NOMO-1 treated with DMSO at 0.1 percent for 48 hours (cell line): ENCODE measurements around the gene TIGD2.
"Not testable (repeated sequence)": the region's sequence is repeated elsewhere in the genome, so short reads cannot be mapped to it uniquely, and the experiment has no call there.

Experiments used
- DNase-seq: peaks from one replicate; lab custom pipeline; 2025; ENCODE audit not compliant: unreplicated experiment; lab: John Stamatoyannopoulos, UW

TIGD2 gene

DNA sequence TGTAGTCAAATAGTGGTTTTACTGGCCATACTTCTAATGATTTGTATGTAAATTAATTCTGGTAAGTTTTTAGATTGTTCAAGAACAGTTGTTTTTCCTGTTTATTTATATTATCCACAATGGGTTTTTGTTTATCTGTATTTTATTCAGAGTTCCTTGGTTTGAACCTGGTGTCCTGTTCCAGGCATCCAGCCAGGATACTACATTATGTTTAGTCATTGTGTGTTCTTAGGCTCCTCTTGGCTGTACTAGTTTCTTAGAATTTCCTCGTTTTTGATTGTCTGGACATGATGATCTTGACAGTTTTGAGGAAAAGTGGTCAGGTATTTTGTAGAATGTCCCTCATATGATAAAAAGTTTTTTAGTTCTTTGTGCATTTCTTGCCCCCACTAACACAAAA, 7.8 kb downstream of the TIGD2 start:
- no peak for DNase-seq

DNA sequence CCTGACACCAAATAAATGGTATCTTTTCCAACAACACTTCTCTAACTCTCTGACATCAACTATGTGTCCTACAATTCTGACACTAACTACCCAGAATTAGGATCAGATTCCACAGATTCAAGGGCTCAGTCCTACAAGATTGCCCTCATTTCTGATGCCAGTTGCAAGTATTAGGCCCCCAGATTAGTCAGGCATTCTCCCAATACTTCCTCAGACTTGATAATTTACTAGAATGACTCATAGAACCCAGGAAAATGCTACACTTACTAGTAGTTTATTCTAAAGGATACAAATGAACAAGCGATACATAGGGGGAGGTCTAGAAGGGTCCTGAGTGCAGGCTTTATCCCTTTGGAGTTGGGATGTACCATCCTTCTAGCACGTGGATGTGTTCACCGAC, 8.5 kb downstream of the TIGD2 start:
- DNase-seq = no peak

DNA sequence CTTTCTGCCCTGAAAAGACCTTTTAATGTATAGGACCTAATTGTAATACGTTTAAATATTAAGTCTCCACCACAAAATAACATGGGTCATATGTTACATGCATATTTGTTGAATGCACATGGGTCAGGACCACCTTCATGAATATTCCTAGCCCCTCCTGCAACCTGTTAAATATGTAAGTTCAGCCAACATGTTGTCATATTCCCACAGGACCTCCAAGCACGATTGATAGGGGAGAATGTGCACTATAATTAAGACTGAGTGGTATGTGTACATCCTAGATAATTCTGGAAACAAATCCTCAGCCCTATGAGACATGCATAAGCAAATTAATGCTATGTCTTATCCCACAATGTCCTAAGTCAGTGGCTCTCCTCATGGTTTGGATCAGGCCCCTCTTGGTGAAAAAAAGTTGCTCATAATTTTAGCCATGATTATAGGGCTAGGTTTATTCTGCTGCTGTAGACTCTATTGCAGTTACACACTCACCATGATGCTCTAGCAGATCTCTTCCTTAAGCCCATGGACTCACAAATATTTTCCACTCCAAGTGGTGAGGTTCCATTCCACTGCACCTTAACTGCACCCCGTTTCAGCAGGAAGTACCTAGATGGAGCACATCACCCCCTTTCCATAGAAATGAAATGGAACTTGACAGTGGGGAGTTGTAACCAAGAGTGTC, 10.2 kb downstream of the TIGD2 start:
- DNase-seq = no peak

DNA sequence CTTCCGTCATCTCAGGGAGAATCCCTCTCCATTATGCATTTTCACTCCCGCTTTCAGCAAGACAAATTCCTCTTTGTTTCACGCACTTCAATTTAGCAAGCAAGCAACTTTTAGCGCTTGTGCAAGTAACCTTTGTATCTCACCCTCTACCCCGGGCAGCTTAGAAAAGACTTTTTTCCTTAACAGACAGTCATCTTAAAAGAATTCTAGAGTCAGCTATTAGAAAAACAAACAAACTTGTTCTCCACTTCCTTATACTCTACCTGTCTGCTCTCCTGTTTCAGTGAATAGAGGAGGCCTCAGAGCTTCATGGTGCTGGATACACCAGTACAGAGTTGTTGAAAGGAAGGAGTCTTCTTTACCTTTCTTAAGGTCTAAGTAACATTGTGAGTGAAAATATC, 12.1 kb downstream of the TIGD2 start:
- DNase-seq = no peak

DNA sequence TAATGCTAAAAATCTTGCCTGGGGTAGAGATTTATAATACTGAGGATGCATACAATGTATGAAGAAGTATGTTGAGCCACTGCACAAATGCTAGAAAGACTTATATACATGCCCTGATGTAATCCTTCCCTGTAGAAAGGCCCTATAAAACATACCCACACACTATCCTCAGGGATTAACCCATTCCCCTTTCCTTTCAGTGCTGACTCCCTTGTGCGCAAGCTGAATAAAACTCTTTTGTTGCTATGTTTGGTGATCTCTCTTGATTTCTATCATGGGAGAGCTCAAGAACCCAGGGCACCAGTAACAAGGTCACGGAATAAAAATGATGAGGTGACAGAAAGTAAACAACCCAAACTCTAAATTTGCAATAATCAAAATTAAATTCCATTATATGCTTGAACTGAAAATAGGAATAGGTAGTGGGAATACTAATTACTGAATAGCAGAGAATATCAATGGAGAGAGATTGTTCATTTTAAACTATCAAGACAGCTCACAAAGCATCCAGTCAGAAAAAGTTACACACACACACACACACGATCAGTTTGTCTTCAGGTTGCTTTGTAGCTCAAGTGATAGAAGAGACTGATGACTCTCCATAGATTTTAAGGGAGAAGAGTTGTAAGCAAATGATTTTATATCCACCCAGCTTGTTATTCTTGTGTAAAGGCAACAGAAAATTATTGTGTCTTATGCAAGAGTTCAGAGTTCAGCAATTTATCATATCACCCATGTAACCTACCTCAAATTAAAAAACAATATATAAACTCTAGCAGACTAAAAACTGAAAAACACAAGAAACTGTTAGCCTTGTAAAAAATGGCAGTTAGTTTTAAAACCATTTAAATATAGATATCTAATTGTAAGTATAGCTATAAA, 14.8 kb downstream of the TIGD2 start:
- no peak for DNase-seq

DNA sequence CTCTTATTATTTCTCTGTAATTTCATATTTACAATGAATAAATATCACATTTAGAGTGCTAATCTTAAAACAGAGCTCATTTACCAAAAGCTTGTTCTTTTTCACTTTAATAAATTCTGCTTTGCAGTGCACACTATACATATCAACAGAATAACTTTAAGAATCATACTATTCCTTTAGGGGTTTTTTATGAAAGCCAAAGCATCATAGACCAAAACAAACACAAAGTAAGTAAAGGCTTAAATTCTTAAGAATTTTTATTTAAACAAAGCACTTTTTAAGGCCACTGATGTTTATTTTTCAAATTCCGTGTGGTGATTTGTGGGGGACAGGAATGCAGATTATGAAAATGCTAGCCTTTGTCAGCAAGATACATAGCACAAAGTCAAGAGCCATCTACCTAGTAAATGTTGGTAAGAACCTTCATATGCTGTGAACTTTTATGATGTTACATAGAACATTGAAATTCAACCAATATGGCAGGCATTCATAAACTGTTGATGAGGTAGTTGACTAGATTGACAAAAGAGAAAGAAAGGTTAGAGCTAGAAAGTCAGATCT, 17.8 kb downstream of the TIGD2 start:
- no peak for DNase-seq

DNA sequence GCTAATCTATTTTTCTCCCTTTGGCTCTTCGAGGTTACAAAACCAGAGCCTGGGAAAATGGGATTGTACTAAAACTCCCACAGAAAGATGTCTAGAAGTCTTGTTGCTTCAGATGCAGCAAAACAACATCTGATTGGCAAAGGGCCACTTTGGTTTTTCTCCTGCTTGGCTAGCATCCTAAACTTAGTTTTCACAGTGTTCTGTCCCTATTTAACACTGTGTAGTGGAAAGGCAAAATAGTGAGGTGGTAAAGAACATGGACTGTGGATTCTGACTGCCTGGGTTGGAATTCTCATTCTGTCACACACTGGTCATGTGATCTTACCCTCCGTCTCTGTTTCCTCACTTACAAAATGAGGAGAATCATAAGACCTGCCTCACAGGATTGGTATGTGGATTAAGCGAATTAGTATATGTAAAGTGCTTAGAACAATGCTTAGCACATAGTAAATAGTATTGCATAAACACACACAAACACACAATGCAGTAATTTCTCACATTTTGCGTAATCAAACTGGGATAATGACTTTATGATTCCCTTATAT, 23.5 kb downstream of the TIGD2 start:
- DNase-seq = no peak

DNA sequence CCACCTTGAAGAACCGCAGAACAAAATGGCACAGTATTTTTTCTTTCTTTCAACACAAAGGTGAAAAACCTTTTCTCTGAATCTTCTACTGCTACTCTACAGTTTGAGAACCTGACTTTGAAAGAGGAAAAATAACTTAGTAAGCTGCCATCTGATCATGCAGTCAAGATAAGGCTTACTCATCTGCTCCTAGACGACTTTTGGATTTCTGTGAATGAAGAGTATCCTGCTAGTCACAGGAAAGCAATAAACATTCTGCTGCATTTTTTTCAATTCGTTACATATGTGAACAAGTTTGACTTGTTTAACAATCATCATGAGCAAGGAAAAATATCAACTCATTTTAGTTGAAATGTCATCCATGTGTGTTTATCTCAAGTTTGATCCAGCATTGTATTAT, 25.2 kb downstream of the TIGD2 start:
- DNase-seq = no peak

DNA sequence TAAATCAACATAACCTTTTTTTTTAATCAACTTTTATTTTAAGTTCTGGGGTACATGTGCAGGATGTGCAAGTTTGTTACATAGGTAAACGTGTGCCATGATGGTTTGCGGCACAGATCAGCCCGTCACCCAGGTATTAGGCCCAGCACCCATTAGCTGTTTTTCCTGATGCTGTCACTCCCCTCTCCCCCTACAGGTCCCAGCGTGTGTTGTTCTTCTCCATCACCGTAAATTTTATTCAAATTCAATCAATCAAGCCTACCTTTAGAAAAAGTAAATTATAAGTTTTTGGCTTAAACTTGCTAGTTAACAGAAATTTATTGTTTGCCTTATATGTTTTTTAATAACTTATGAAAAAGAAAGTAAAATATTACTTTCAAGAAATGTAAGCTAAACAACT, 25.9 kb downstream of the TIGD2 start:
- no peak for DNase-seq

DNA sequence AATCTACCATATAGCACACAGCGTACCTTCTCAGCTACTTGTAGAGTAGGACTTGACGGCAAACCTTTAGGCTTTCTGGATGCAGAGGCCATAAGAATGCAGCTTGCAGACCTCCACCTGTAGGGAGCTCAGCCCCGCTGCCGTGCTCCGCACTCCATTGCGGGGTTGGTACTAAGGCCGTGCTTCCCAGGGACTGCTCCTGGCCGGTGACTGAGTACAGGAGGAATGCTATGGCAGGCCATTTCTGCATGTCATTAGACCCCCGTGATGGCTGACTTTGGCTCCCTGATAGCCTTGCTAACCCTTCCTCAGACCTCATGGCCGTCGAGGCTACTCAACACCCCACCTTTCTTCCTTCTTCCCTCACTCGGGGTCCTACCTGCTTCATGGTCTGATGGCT, 26.4 kb downstream of the TIGD2 start:
- no peak for DNase-seq

DNA sequence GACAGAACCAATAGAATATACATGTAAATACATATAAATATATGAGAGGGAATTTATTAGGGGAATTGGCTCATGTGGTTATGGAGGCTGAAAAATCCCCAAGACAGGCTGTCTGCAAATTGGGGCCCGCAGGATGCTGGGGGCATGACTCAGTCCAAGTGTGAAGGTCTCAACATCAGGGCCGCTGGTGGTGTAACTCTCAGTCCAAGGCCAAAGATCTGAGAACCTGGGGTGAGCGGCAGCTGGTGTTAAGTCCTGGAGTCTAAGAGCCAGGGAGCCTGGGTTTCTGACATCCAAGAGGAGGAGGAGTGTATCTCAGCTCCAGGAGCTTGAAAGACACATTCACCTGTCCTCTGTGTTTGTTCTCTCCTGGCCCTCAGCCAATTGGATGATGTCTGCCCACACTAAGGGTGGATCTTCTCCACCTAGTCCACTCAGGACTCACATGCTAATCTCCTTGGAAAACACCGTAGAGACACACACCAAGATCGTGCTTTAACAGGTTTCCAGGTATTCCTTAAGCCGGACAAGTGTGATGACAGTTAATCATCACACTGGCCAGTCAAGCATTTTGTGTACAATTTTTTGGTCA, 28.9 kb downstream of the TIGD2 start:
- no peak for DNase-seq

DNA sequence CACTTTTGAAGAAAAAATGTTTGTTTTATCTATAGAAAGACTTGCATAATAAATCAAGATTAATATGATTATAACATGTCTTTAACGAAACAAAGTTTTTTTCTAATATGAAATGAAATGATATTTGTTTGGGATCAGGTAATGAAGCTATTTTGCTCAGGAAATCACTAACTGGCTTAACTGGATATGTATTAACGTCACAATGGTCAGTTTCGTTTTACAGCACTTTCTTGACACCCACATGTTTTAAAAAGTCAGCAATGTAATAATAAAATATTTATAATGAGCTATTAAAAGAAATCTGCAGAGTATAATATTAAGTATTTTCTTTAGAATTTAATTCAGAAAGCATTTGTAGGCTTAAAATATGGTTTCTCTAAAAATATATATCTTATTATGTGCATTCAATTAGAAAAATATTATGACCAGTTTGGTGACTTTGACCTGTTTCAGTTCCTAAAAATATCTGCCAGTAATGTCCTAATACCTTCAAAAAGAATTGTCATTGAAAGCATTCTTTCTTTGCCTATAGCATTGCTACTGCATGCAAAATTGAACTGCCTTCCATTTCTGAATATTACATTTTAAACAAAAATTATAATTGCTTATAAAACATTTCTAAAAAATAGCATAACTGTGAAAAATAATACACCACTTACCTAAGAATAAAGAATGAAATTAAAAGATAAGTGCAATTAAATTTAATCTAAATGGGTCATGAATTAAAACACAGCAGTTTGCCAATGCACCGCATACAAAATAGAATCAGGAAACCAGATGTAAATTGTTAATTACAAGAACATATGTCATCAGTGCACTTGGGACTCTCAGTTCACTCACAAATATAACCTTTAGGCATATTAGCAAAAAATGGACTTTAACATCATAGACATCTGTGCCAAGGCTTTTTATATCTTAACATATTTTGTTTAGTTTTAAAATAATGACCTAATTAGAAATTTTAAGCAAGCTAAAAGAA, 31.6 kb downstream of the TIGD2 start:
- no peak for DNase-seq

DNA sequence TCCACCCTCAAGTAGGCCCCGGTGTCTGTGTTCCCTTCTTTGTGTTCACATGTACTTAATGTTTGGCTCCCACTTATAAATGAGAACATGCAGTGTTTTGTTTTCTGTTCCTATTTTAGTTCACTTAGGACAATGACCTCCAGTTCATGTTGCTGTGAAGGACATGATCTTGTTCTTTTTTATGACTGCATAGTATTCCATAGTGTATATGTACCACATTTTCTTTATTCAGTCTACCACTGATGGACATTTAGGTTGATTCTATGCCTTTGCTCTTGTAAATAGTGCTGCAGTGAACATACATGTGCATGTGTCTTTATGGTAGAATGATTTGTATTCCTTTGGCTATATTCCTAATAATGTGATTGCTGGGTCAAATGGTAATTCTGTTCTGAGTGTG, 33.3 kb downstream of the TIGD2 start:
- not testable (repeated sequence) for DNase-seq

DNA sequence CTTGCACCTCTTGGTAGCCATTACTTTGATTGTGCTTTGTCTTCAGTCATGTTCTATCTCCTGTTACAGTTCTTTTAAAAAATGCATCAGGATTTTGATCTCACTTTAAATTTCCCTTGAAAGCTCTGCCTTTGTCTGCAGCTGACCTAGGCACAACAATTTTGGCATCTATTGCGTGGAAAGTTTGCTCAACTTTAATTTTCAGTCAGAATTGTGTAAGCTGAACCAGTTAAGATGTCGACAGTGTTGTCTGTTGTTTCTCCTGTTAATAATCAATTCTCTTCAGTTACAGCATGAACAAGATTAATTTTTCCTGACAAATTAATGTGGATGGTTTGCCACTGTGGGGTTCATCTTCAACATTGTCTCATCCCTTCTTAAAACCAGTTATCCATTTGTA, 34.9 kb downstream of the TIGD2 start:
- no peak for DNase-seq

DNA sequence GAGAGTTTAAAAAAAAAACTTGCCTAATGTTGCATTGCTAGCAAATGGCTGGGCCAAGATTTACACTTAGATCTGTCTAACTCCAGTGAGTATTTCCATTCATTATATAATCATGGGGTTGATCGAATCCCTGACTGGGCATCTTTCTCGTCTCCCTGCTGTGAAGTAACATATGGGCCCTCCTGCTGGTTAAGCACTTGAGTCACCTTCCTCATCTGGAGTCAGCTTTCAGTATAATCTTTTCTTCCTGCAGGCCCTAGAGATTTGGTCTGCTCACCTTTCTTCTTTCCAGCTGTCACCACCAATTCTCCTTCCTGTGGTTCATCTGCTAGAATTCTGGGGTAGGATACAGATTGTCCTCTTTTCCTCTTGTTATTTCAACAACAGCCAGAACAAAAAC, 41.6 kb downstream of the TIGD2 start:
- DNase-seq = no peak

DNA sequence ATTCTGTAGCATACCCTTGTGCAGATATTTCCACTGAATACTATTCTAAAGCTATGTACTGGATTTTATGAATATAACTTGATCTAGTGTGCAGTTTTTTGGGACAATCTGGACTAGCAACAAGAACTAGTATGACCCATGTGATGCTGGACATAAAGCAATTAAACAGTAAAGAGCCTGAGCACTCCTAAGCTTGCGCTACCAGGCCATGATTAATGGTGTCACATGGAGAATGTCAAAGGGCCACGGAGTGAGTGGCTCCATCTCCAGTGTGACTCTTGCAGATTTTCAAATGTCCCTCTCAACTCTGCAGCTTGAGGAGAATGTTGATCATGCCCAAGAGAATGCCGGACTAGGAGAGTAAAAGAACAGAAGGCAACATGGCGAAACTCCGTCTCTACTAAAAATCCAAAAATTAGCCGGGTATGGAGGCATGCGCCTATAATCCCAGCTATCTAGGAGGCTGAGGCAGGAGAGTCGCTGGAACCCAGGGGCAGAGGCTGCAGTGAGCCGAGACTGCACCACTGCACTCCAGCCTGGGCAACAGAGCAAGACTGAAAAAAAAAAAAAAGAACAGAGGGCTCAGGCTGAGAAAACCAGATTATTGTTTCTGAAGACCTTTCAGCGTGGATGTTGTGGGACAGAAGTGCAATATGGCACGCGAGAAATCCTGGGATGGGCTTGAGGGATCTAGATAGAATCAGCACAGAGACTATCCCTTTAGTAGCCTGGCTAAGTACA, 45.0 kb downstream of the TIGD2 start:
- no peak for DNase-seq

DNA sequence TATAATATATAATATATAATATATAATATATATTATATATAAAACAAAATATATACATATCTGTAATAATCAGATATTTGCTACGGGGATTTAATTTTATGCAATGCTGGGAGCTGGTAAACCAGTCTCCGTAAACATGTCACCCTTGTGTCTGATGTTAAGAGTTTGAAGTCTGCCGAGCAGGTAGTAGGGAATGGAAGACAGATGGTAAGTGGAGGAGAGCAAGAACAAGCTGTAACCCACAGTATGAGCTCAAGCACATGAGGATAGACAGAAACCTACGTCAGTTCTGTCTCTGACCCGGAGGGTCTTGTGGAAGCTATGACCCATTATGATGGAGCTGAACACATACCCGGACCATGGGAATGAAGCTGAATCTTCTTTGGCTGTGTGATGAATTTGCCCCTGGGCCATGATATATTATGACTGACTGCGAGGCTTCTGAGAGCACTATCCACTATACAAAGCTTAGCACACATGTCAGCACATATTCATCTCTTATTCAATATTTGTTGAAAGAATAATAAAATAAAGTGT, 46.2 kb downstream of the TIGD2 start:
- DNase-seq = no peak

DNA sequence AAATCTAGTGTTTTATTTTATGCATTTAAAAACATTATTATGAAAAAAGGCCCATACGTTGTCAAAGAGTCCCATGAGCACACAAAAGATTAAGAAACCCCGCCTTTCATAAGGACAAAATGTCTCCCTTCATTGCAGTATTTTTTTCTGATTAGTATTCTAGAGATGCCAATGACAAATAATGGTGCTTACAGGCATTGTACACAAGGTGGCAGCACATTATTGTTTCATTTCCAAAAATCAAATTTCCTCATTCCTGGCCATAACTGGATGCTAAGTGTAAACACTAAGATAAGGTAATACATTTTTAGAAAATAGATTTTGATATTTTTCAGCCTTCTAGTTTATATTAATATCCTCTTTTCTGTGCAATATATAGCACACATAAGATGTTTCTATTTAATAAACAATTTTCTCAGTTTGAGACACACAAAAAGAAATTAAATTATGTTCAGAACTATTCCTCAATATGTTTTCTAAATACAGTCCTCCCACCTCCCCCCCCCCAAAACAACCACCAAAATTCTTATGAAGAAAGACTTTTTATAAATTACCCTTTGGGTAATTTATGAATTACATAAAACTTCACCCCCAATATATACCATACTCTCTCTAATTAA, 47.7 kb downstream of the TIGD2 start:
- DNase-seq = peak; percentile 42

DNA sequence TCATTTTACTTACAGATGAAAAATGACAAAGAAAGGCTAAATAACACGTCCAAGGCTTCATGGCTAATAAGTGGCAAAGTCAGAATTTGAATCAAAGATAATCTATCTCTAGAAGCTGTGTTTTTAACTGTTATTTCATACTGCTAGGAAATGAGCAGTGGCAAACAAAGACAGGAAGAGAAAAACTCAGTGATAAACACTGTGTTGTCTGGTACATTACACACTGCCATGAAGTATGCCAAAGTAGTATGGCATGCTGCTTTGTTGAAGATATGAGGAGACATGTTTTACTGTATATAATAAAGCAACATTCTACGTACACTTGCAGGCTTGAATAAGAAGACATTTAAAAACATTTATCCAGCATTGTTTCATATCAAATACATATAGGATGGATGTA, 49.5 kb downstream of the TIGD2 start:
- no peak for DNase-seq
